BJ (cell line): ENCODE measurements around the gene HRH1. TPM values are rescaled to one million over a fixed set of nuclear protein-coding genes. Genes with fewer than 3 reads are reported as not detected.
"Not testable (repeated sequence)": the region's sequence is repeated elsewhere in the genome, so short reads cannot be mapped to it uniquely, and the experiment has no call there.

Source experiments
- CTCF ChIA-PET: fragments of 350-600 bp; formaldehyde crosslinking; extraction: SDS; loops from one replicate; lab custom pipeline; 2021; ENCODE audit warnings: antibody characterized with exemption, inconsistent platforms; lab: Yijun Ruan, JAX
- POLR2A ChIA-PET: fragments of 300-600 bp; sonication (Branson Sonifier 250); formaldehyde crosslinking; extraction: SDS; loops from one replicate; lab custom pipeline; 2021; ENCODE audit warnings: antibody characterized with exemption; lab: Charles Lee
- DNase-seq: peaks from one replicate; pipeline ENCODE4 v3.0.0-alpha.2; 2011; ENCODE audit warnings: low read depth
- H3K27me3 ChIP-seq: 2 replicates; pipeline ENCODE4 v1.6.0; 2011; ENCODE audit warnings: low read length; ENCODE audit not compliant: control insufficient read depth, insufficient read depth
- H3K36me3 ChIP-seq: 2 replicates; pipeline ENCODE4 v1.5.1; 2011; ENCODE audit warnings: low read length; ENCODE audit not compliant: control insufficient read depth, insufficient read depth
- H3K4me3 ChIP-seq: 2 replicates; pipeline ENCODE4 v1.5.1; 2011; ENCODE audit warnings: low read depth, mild to moderate bottlenecking, control low read depth, low read length
- polyA plus RNA-seq: library from polyadenylated mRNA; depleted of rRNA; stranded (reverse); fragments of >200 nt; gene quantifications from 2 replicates; pipeline ENCODE4 v1.2.3, GENCODE V29; 2011
- TF ChIP-seq, protein P1 (sequence below): IDR thresholded peaks from 2 replicates; pipeline ENCODE4 v1.5.1; 2011; ENCODE audit warnings: low read depth, mild to moderate bottlenecking, control low read depth, inconsistent platforms, low read length, moderate library complexity; ENCODE audit not compliant: insufficient read depth

The HRH1 gene
- polyA plus RNA-seq, 1 experiment, result 8.8 TPM

DNA sequence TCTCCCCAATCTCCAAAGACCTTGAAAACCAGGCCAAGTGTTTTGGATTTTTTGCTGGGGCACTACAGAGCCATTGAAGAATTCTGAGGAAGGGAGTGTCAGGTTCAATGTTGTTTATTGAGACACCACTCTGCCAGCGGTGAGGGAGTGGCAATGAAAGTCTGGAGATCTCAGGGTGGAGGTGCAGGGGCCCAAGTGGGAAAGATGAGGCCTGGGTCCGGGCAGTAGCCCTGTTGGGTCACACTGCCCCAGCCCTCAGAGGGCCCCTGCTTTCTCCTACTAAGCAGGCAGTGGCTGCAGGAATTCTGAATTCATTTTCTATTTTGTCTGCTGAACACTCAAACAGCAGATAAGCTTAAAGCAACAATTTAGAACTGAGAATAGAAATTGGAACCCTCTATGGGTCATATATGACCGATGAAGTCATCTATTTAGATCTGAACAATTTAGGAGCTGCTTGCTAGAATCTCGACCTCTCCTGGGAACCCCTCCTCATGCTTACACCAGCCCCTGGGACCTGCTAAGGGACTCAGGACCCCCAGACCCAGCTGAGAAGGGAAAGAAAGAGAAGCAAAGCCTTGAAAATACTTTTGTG is 17.9 kb downstream of the HRH1 start:
- no peak overlapping the region for H3K4me3 ChIP-seq
- no peaks in the 10 kb centered on the region for H3K36me3 ChIP-seq
- DNase-seq, result no peak
- TF ChIP-seq, protein P1, sequence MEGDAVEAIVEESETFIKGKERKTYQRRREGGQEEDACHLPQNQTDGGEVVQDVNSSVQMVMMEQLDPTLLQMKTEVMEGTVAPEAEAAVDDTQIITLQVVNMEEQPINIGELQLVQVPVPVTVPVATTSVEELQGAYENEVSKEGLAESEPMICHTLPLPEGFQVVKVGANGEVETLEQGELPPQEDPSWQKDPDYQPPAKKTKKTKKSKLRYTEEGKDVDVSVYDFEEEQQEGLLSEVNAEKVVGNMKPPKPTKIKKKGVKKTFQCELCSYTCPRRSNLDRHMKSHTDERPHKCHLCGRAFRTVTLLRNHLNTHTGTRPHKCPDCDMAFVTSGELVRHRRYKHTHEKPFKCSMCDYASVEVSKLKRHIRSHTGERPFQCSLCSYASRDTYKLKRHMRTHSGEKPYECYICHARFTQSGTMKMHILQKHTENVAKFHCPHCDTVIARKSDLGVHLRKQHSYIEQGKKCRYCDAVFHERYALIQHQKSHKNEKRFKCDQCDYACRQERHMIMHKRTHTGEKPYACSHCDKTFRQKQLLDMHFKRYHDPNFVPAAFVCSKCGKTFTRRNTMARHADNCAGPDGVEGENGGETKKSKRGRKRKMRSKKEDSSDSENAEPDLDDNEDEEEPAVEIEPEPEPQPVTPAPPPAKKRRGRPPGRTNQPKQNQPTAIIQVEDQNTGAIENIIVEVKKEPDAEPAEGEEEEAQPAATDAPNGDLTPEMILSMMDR, result no peak
- ChIA-PET POLR2A (no interaction called here), CTCF (interaction anchor here (3.8 kb wide), 1 partner anchor 16 kb away, joined by 24 read pairs; the partner anchor contains the start of gene HRH1)
- H3K27me3 ChIP-seq, result no peaks in the 10 kb centered on the region

DNA sequence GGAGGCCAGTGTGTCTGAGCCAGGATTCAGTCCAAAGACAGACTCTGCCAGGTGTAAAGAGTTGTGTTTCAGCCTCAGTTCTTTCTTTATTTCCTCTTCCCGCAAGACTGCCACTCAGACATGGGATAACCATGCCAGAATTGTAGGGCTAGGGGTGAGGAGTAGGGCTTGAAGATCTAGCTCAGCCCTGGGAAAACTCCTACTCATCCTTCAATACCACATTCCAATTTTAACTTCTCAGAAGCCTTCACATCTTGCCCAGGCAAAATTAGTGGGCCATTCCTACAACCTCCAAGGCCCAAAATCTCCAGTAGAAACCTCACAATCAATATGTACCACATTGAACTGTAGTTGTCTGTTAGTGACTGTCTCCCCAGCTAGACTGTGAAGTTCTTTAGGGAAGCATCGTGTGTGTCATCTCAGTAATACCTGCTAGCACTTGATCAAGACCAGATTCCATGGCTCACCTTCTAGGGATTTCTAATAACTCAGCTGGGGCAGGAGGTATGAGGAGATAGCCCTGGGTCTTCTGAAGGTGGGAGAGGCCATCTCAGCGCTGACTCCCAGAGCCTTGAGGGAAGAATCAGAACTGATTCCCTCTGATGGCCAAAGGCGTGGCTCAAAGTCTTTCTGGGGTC is 19.7 kb downstream of the HRH1 start:
- CTCF ChIA-PET, result interaction anchor here (0.6 to 3.8 kb wide), 3 partner anchors 11 to 1260 kb away, joined by 3 to 24 read pairs (median 8); partner anchors contain the start of gene HRH1
- Histone ChIP-seq H3K4me3 (no peak overlapping the region), H3K27me3 (no peaks in the 10 kb centered on the region), H3K36me3 (no peaks in the 10 kb centered on the region)
- POLR2A ChIA-PET, result no interaction called here
- TF ChIP-seq, protein P1, result no peak
- DNase-seq, result no peak

DNA sequence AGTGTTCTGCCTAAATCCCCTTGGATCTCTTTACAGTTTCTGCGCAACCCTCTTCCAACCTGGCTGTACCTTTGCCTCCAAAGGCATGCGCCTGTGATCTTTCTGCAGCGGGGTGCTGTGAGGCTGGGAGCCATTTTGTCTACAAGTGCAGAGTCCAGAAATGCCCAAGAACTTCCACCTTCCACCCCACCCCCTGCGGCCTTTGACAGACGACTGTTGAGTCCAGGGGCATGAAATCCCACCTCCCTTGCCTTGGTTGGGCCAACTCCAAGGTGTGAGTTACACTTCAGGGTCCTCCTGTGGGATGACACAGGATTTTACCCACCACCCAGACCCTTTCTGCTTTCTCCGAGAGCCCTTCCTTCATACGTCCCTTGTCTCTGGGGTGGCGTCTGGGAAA is 24.1 kb downstream of the HRH1 start:
- no peak for DNase-seq
- H3K4me3 ChIP-seq, result no peak overlapping the region
- no peaks in the 10 kb centered on the region for H3K36me3 ChIP-seq
- H3K27me3 ChIP-seq, result no peaks in the 10 kb centered on the region
- ChIA-PET CTCF (interaction anchor here (0.9 to 1.7 kb wide), 2 partner anchors 16 to 22 kb away, joined by 3 to 5 read pairs; no protein-coding TSS in a partner anchor), POLR2A (no interaction called here)
- TF ChIP-seq, protein P1, result no peak

DNA sequence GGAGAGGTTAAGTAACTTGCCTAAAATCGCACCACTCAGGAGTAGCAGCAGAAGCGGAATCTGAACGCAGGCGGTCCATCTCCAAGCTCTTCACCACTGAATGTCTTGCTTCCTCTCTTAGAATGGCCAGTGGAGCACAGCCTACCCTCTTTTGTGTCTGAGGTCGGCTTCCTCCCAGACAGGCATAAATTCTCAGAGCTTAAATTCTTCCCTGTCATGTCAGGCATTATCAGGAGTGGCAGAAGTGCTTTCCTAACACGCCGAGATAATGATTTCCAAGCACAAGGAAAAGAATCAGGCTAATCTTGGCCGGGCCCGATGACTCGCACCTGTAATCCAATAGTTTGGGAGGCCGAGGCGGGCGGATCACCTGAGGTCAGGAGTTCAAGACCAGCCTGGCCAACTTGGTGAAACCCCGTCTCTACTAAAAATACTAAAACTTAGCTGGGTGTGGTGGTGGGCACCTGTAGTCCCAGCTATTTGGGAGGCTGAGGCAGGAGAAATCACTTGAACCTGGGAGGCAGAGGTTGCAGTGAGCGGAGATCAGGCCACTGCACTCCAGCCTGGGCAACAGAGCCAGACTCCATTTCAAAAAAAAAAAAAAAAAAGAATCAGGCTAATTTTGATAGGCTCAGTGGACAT is 30.2 kb downstream of the HRH1 start:
- not testable (repeated sequence) for H3K36me3 ChIP-seq, H3K27me3 ChIP-seq, H3K4me3 ChIP-seq, DNase-seq
- POLR2A ChIA-PET, result interaction anchor here (0.6 kb wide), 1 partner anchor 12 kb away, joined by 4 read pairs; no protein-coding TSS in a partner anchor
- CTCF ChIA-PET, result interaction anchor here (0.9 to 3.0 kb wide), 3 partner anchors 11 to 143 kb away, joined by 3 to 8 read pairs (median 3); no protein-coding TSS in a partner anchor

DNA sequence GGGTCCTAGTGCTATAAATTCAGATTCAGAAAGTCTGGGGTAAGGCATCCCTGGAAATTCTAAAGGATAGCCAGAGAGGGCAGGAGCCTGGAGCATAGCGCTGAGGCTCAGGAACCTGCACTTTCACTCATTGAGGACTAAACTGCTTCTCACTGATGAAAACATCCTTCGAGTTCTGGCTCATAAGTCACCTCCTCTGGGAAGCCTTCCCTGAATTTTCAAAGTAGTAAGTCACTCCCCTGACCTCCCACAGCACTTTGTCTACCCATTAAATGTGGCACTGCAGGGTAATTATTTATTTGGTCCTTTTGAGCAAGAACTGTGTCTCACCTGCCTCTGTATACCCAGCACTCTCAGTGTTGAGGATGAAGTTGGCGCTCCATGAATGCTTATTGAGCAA is 30.9 kb downstream of the HRH1 start:
- H3K27me3 ChIP-seq, result no peaks in the 10 kb centered on the region
- CTCF ChIA-PET, result interaction anchor here (0.9 to 3.0 kb wide), 3 partner anchors 10 to 30 kb away, joined by 3 to 11 read pairs (median 8); no protein-coding TSS in a partner anchor

More for the DNA sequence above, 30.9 kb downstream of the HRH1 start:
- TF ChIP-seq, protein P1, result no peak
- Histone ChIP-seq H3K36me3 (no peaks in the 10 kb centered on the region), H3K4me3 (no peak overlapping the region)
- no peak for DNase-seq
- POLR2A ChIA-PET, result no interaction called here
